Lower lobe of right lung (tissue), 2 donors: Measurements from ENCODE around the gene FMNL2. TPM values are rescaled to one million over a fixed set of nuclear protein-coding genes. Genes with fewer than 3 reads are reported as not detected.
A peak's percentile ranks its signal among the peaks of the same experiment; 100 is the strongest.

Experiments used
- ATAC-seq, 2 donors: fragments of 200-7000 bp; cut with Tn5 transposase; one replicate each; pipeline ENCODE4 v1.9.1; 2020 to 2022; ENCODE audit warnings: mild to moderate bottlenecking in 2 of 2, moderate library complexity in 2 of 2
- DNase-seq: peaks from one replicate; pipeline ENCODE4 v3.0.0-alpha.2; 2020
- H3K27ac ChIP-seq: fragments of 200-600 bp; one replicate; pipeline ENCODE4 v1.8.0; 2022
- H3K27me3 ChIP-seq: fragments of 200-600 bp; one replicate; pipeline ENCODE4 v1.8.0; 2022; ENCODE audit warnings: low read depth
- H3K36me3 ChIP-seq: fragments of 200-600 bp; one replicate; pipeline ENCODE4 v1.8.0; 2022; ENCODE audit warnings: mild to moderate bottlenecking
- H3K4me1 ChIP-seq: fragments of 200-600 bp; one replicate; pipeline ENCODE4 v1.8.0; 2022
- H3K4me3 ChIP-seq: fragments of 200-600 bp; one replicate; pipeline ENCODE4 v1.8.0; 2022; ENCODE audit warnings: mild to moderate bottlenecking
- H3K9me3 ChIP-seq: fragments of 200-600 bp; one replicate; pipeline ENCODE4 v1.8.0; 2022
- CTCF ChIP-seq: fragments of 200-600 bp; IDR thresholded peaks from one replicate; pipeline ENCODE4 v1.8.0; 2022; ENCODE audit warnings: antibody characterized with exemption, mild to moderate bottlenecking
- intact Hi-C: fragments of 100-400 bp; cut with DNase I; formaldehyde crosslinking; loops from one replicate; pipeline ENCODE4 v1.11.0; 2022
- total RNA-seq: library from RNA; stranded (reverse); fragmentation: NEBNext Ultra II Directional; extraction: Animal tissue kit (Norgen Biotek cat#: 25700); gene quantifications from one replicate; pipeline ENCODE4 v1.2.1, GENCODE V29; 2021
- donor health status: DM: no; HTN: yes; CAD: no; lungs with severe emphysema.

Gene FMNL2
- total RNA-seq, 1 donor from 2014 or later: 77.9 TPM

GRCh38 chr2:152525277-152525838 lies 190.4 kb downstream of the FMNL2 start:
- ATAC-seq: peak; percentile 73 to 83

GRCh38 chr2:152529420-152530115 lies 194.6 kb downstream of the FMNL2 start:
- ATAC-seq: no peak
- H3K4me1 ChIP-seq: peaks cover 7% of the 10 kb centered on the region
- no peaks in the 10 kb centered on the region for H3K9me3 ChIP-seq
- no peak for DNase-seq
- H3K27ac ChIP-seq: no peak overlapping the region
- TF ChIP-seq CTCF: no peak
- no peak overlapping the region for H3K4me3 ChIP-seq
- intact Hi-C loops: no loop called here
- H3K36me3 ChIP-seq: no peaks in the 10 kb centered on the region
- H3K27me3 ChIP-seq: no peaks in the 10 kb centered on the region

More at GRCh38 chr2:152525277-152525838, 190.4 kb downstream of the FMNL2 start:
- Histone ChIP-seq H3K27me3 (no peaks in the 10 kb centered on the region), H3K4me3 (no peak overlapping the region), H3K9me3 (no peaks in the 10 kb centered on the region), H3K27ac (no peak overlapping the region), H3K4me1 (peaks cover 7% of the 10 kb centered on the region), H3K36me3 (no peaks in the 10 kb centered on the region)
- no peak for DNase-seq
- intact Hi-C loops: no loop called here
- TF ChIP-seq CTCF: no peak

GRCh38 chr2:152532241-152532640 lies 197.3 kb downstream of the FMNL2 start:
- TF ChIP-seq CTCF: no peak
- Histone ChIP-seq H3K27me3 (no peaks in the 10 kb centered on the region), H3K27ac (no peak overlapping the region), H3K36me3 (no peaks in the 10 kb centered on the region), H3K4me3 (no peak overlapping the region), H3K4me1 (no peaks in the 10 kb centered on the region), H3K9me3 (no peaks in the 10 kb centered on the region)
- no peak for DNase-seq
- no peak for ATAC-seq
- intact Hi-C loops: no loop called here

GRCh38 chr2:152534460-152535135 lies 199.6 kb downstream of the FMNL2 start:
- intact Hi-C loops: no loop called here
- H3K9me3 ChIP-seq: no peaks in the 10 kb centered on the region
- no peak for DNase-seq
- peak in 1 of 2 donors; percentile 75 for ATAC-seq
- no peak overlapping the region for H3K27ac ChIP-seq
- no peaks in the 10 kb centered on the region for H3K27me3 ChIP-seq
- H3K4me3 ChIP-seq: no peak overlapping the region
- no peaks in the 10 kb centered on the region for H3K36me3 ChIP-seq
- no peak for TF ChIP-seq CTCF
- no peaks in the 10 kb centered on the region for H3K4me1 ChIP-seq

GRCh38 chr2:152537081-152537651 lies 202.2 kb downstream of the FMNL2 start:
- H3K36me3 ChIP-seq: no peaks in the 10 kb centered on the region
- no peaks in the 10 kb centered on the region for H3K27me3 ChIP-seq
- H3K9me3 ChIP-seq: no peaks in the 10 kb centered on the region
- no peak for TF ChIP-seq CTCF
- DNase-seq (no peak), ATAC-seq (peak; percentile 70 to 72)
- H3K27ac ChIP-seq: no peak overlapping the region
- intact Hi-C loops: no loop called here
- H3K4me1 ChIP-seq: peaks cover under 1% of the 10 kb centered on the region
- no peak overlapping the region for H3K4me3 ChIP-seq
